Inferior parietal cortex (tissue), 1 donor: ENCODE results near the gene TMEM38B.

Source experiments
- DNase-seq: peaks from one replicate; pipeline ENCODE4 v3.0.0-alpha.2; 2016; ENCODE audit errors: extremely low spot score

Gene TMEM38B

GRCh38 chr9:105694190-105694847 is at the start of gene TMEM38B:
Gene TMEM38B (plus strand): TSS chr9:105694541. CDS start chr9:105694661, 120 bp downstream.
- DNase-seq, result peak; percentile 81

GRCh38 chr9:105646879-105647594 is 47.3 kb upstream of the TMEM38B start:
- DNase-seq, result no peak

- peak; percentile 15 for DNase-seq
These were observed 46.6 kb upstream of the TMEM38B start for GRCh38 chr9:105647595-105648349.

DNA sequence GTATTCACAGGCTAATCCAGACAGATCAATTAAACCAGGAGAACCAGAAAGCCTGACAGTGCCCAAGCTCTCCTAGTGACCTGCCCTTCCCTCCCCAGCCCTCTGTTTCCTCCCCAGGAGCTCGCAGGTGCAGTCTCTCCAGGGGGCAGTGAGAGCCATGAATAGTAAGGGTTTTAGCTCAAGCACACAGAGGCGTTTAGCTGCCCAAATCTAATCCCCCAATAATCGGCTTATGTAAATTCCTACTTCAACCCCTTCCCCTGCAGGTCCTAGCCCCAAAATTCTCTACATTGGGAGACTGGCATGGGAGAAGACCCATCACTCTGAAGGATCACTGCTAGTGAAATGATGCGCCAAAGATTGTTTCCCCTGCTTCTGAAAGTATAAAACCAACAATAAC is 42.5 kb upstream of the TMEM38B start:
- no peak for DNase-seq

DNA sequence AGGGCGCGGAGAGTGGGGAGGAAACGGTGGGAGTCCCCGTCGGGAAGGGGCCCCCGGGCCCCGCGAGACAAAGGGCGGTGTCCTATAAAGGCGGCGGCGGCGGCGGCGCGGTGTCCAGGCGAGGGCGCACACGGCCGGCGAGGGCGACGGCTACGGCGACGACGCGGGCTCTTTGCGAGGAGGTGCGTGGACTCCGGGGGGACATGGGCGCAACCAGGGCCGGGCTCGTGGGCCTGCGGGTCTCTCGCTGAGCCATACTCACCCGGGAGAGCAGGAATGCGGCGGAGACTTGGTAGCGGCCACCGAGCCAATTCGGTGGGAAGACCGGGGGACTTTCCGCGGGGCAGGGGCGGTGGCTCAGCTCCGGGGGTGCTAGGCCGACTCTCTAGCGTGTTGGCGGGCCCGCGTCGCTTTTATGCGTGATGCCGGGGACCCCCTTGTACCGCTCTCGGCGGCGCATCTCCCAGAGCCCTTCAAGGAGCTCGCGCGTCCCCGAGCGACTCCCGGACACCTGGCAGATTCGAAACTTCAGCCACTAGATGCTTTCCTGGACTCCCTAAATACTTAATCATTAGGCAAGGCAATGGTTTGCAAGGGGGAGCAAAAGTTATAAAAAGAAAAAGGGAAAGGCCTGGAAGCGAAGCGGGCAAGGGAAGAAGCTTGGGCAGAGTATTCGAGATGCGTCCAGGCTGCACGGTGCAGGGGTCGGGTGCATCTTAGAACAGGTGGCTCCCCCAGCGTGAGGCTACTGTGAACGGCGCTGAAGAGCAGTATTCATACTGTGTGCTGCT is 38.0 kb upstream of the TMEM38B start:
- DNase-seq, result no peak

DNA sequence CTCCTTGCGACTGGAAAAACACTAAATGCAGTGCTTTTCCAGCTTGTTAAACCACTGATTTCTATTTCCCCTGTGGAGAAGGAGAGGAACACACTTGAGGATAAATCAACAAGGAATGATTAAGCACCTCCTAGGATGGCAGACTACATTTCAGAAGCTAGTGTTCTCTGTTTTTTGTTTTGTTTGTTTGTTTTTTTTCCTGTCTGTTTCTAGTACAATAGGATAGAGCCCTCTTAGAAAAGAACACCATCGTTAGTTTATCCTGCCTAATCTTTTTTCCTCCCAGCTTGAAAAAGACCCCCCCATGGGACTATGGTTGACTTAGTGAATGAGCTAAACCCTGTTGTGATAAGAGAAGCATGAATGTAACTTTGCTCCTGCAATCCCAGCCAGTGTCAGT is 36.0 kb upstream of the TMEM38B start:
- no peak for DNase-seq

DNA sequence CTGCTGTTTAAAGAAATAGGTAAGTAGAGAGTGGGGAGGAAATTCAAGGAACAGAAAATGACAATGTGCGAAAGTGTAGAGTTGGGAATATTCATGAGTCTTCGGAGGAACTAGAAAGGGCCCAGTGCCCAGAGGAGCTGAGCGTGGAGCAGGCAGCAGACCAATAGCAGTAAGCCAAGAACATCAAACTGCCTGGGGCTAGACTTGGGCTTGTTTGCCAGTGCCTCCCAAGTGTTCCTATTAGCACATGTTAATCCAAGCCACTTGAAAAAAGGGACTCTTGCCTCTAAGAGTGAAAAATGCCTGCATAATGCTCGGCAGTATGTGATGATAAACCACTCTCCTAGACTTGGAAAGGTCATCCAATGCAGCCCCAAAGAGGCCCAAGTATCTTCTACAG is 33.3 kb upstream of the TMEM38B start:
- no peak for DNase-seq

DNA sequence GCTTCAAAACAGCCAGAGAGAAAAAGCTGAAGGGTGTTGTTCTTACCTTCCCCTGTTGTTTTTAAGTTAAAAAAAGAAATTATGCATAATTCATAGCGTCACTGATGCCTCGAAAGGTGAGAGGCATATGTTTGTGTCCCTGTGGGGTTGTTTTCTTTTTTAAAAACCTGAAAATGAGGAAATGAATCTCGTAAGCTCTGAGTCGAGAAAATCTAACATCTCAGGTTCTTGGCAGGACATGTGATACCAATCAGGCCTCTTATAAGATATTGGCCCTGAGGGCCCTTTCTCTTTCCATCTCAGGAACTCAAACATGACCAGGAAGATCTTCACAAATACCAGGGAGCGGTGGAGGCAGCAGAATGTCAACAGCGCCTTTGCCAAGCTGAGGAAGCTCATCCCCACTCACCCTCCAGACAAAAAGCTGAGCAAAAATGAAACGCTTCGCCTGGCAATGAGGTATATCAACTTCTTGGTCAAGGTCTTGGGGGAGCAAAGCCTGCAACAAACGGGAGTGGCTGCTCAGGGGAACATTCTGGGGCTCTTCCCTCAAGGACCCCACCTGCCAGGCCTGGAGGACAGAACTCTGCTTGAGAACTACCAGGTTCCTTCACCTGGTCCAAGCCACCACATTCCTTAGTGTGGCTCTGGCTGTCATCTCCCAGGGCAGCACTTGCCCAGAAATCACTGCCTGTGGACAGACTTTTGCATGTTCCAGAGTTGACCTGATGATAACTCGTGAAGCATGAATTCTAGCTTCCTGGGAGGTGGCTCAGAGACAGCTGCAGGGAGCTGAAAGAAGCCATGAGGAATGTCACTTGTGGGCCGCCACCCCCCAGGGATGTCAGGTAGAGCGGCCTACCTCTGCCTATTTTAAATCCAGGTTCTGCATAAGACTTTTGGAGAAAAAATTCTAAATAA is 31.9 kb upstream of the TMEM38B start, which contains the start of gene TAL2:
Gene TAL2 (plus strand): TSS at position 274 of the 921 bp plus-strand sequence. CDS start 40 bp downstream, at position 314.
- no peak for DNase-seq

- no peak for DNase-seq
These were observed 30.4 kb upstream of the TMEM38B start for GRCh38 chr9:105663914-105664313.

DNA sequence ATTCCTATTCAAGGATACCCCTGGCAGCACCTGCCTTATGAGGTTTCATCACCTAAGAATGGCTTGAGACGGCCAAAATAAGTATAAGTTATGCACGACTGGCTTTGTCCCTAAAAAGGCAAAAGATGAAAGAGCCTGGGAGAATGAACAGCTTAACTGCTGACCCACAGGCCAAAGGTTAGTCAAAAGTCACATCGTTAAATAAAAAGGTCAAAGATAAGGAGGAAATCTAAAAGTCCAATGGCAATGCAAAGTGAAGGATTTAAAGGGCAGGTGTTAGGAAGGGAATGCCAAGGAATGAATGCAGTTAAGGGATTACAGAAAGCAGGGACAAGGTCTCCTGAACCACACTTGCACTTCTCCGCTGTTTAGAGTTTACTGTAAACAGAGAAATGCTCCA is 26.5 kb upstream of the TMEM38B start:
- no peak for DNase-seq

DNA sequence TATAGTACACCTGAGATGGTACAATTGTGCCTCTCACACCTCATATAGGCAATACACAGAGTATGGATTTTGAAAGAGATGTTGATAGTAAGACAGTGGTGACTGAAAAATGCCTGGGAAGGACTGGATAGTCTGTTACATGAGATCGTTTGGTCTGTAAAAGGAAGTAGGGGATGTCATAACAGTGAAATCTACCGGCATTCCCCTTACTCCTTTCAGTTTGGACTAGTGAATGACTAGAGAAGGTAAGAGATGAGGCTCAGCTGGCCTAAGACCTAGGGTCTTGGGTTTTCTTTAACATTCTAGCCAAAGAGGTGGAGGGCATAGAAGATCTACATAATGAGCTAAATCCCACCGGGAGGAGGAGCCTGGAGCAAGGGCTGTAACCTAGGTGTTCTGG is 24.0 kb upstream of the TMEM38B start:
- DNase-seq, result no peak

- DNase-seq, result no peak
These were observed 23.6 kb upstream of the TMEM38B start for GRCh38 chr9:105670775-105671174.

DNA sequence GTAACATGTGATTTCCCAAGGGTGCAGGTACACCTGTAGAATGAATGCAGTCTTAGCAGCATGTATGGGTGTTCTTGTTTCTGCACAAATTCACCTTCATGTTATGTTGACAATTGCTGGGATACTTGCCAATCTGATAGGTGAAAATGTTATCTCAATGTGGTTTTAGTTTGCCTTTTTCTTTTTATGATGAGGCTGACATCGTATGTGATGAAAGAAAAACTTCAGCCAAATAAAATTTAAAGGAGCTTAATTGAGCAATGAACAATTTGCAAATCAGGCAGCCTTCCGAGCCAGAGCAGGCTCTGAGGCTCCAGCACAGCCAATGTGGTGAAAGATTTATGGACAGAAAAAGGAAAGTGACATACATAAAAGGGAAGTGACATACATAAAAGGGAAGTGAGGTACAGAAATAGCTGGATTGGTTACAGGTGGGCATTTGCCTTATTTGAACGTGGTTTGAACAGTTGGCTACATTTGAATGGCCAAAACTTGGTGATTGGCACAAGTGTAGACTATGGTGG is 21.6 kb upstream of the TMEM38B start:
- no peak for DNase-seq

GRCh38 chr9:105673850-105674387 is 20.4 kb upstream of the TMEM38B start:
- no peak for DNase-seq

- DNase-seq, result no peak
These were observed 17.9 kb upstream of the TMEM38B start for GRCh38 chr9:105676351-105676923.

- DNase-seq, result no peak
These were observed 16.2 kb upstream of the TMEM38B start for GRCh38 chr9:105678163-105678562.

DNA sequence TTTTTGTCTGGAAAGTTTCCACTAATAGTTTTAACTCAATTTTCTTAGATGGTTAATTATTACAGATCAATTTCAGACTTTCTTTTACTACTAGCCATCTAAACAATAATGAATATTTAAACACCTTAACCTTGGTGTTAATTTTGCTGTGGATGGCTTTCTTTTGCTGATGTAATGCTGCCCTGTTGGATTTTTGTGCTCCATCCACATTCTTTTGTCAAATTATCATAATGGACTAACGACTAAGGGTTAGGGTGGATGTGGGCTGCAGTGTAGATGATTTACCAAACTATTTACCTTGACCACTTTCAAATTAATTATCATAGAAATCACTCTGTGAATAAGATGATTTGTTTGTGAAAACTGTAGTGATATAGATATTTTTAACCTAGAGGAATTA is 15.6 kb upstream of the TMEM38B start:
- DNase-seq, result no peak

GRCh38 chr9:105679257-105680022 is 14.9 kb upstream of the TMEM38B start:
- DNase-seq, result no peak

- DNase-seq, result no peak
These were observed 13.0 kb upstream of the TMEM38B start for GRCh38 chr9:105681313-105681712.
